Esophagus squamous epithelium (tissue), 5 donors: ENCODE results near the gene DNASE1L3. TPM values are rescaled to one million over a fixed set of nuclear protein-coding genes. Genes with fewer than 3 reads are reported as not detected.

Experiments used
- DNase-seq: peaks from one replicate; lab custom pipeline; 2025; lab: John Stamatoyannopoulos, UW
- H3K27ac ChIP-seq, 4 donors: fragments of 200-600 bp; sonication (generic); one replicate each; pipeline ENCODE4 v1.5.1; 2016 to 2019; ENCODE audit warnings: mild to moderate bottlenecking in 1 of 4
- H3K27me3 ChIP-seq, 4 donors: fragments of 200-600 bp; sonication (generic); 1 replicate in 3 of 4; 2 replicates in 1 of 4; pipeline versions ENCODE4 v1.5.1 to v1.6.0; 2017 to 2021; ENCODE audit warnings: antibody characterized with exemption in 1 of 4
- H3K36me3 ChIP-seq, 3 donors: fragments of 200-600 bp; sonication (generic); one replicate each; pipeline ENCODE4 v1.5.1; 2016 to 2019
- H3K4me1 ChIP-seq, 3 donors: fragments of 200-600 bp; sonication (generic); one replicate each; pipeline ENCODE4 v1.5.1; 2017 to 2019
- H3K4me3 ChIP-seq, 4 donors: fragments of 200-600 bp; sonication (generic); 1 replicate in 3 of 4; 2 replicates in 1 of 4; pipeline ENCODE4 v1.5.1; 2016 to 2019; ENCODE audit warnings: mild to moderate bottlenecking in 2 of 4, moderate library complexity in 1 of 4
- H3K9me3 ChIP-seq, 3 donors: fragments of 200-600 bp; sonication (generic); one replicate each; pipeline ENCODE4 v1.5.1; 2016 to 2019
- POLR2A ChIP-seq, 4 donors: fragments of 450-650 bp; IDR thresholded peaks; one replicate each; pipeline ENCODE4 v1.6.1; 2017; ENCODE audit warnings: antibody characterized with exemption in 4 of 4, mild to moderate bottlenecking in 4 of 4, moderate library complexity in 3 of 4
- WGBS, 2 donors: methylation state at CpG; one replicate each; pipeline ENCODE4 v1.1.5; 2018; 5-methylcytosine and 5-hydroxymethylcytosine counted together
- intact Hi-C: fragments of 100-400 bp; cut with DNase I; formaldehyde crosslinking; loops from one replicate; pipeline ENCODE4 v1.15.0; 2022
- total RNA-seq, 4 donors: library from RNA; depleted of rRNA; stranded (reverse); fragments of >200 nt; gene quantifications; one replicate each; pipeline ENCODE4 v1.1.0, GENCODE V29; 2016
- TF ChIP-seq, protein P1 (sequence below), 6 experiments: fragments of 450-650 bp in 4 of 6; fragments of 200-600 bp in 2 of 6; sonication (generic) in 2 of 6; IDR thresholded peaks; one replicate each; pipeline ENCODE4 v1.5.1; 2016 to 2019; ENCODE audit warnings: antibody characterized with exemption in 6 of 6, mild to moderate bottlenecking in 4 of 6, moderate library complexity in 4 of 6
- donor health status: DM: yes; HTN: yes; CAD: no.

DNASE1L3 gene
- total RNA-seq, 4 donors from 2014 or later = 8.3 to 15.3 (median 11.9) TPM

GRCh38 chr3:58155838-58156237 lies 54.9 kb downstream of the DNASE1L3 start:
- no peak for DNase-seq
- intact Hi-C loops = no loop called here
- TF ChIP-seq, protein P1, sequence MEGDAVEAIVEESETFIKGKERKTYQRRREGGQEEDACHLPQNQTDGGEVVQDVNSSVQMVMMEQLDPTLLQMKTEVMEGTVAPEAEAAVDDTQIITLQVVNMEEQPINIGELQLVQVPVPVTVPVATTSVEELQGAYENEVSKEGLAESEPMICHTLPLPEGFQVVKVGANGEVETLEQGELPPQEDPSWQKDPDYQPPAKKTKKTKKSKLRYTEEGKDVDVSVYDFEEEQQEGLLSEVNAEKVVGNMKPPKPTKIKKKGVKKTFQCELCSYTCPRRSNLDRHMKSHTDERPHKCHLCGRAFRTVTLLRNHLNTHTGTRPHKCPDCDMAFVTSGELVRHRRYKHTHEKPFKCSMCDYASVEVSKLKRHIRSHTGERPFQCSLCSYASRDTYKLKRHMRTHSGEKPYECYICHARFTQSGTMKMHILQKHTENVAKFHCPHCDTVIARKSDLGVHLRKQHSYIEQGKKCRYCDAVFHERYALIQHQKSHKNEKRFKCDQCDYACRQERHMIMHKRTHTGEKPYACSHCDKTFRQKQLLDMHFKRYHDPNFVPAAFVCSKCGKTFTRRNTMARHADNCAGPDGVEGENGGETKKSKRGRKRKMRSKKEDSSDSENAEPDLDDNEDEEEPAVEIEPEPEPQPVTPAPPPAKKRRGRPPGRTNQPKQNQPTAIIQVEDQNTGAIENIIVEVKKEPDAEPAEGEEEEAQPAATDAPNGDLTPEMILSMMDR (IDR thresholded peaks at IDR 0.05) = no peak
- Histone ChIP-seq H3K4me1 (no peaks in the 10 kb centered on the region), H3K4me3 (no peak overlapping the region), H3K27ac (no peak overlapping the region), H3K9me3 (no peaks in the 10 kb centered on the region), H3K36me3 (peaks cover 8 to 95% (median 21%) of the 10 kb centered on the region in 3 donors), H3K27me3 (no peaks in the 10 kb centered on the region)
- 85 to 91% methylated on average over 7 to 10 of the region's 10 CpGs for WGBS, 2 donors

- H3K9me3 ChIP-seq = no peaks in the 10 kb centered on the region
- H3K27ac ChIP-seq = no peak overlapping the region
- 92 to 96% methylated on average over 10 of the region's 10 CpGs for WGBS, 2 donors
- no peak for DNase-seq
- H3K27me3 ChIP-seq = no peaks in the 10 kb centered on the region
- no peak overlapping the region for H3K4me3 ChIP-seq
- no peaks in the 10 kb centered on the region for H3K4me1 ChIP-seq
- no peak for TF ChIP-seq POLR2A (IDR thresholded peaks at IDR 0.05)
- H3K36me3 ChIP-seq = peaks cover 13 to 98% (median 28%) of the 10 kb centered on the region in 3 donors
- intact Hi-C loops = no loop called here
These were observed 55.9 kb downstream of the DNASE1L3 start for GRCh38 chr3:58154626-58155449.

GRCh38 chr3:58153371-58153770 lies 57.4 kb downstream of the DNASE1L3 start:
- no peaks in the 10 kb centered on the region for H3K9me3 ChIP-seq
- no peaks in the 10 kb centered on the region for H3K27me3 ChIP-seq
- no peak overlapping the region for H3K4me3 ChIP-seq
- no peak for DNase-seq
- intact Hi-C loops = no loop called here
- H3K36me3 ChIP-seq = peaks cover 13 to 100% (median 34%) of the 10 kb centered on the region in 3 donors
- H3K4me1 ChIP-seq = no peaks in the 10 kb centered on the region
- 93 to 96% methylated on average over 9 to 16 of the region's 16 CpGs for WGBS, 2 donors
- no peak for TF ChIP-seq POLR2A (IDR thresholded peaks at IDR 0.05)
- TF ChIP-seq, protein P1 (IDR thresholded peaks at IDR 0.05) = no peak
- no peak overlapping the region for H3K27ac ChIP-seq

DNA sequence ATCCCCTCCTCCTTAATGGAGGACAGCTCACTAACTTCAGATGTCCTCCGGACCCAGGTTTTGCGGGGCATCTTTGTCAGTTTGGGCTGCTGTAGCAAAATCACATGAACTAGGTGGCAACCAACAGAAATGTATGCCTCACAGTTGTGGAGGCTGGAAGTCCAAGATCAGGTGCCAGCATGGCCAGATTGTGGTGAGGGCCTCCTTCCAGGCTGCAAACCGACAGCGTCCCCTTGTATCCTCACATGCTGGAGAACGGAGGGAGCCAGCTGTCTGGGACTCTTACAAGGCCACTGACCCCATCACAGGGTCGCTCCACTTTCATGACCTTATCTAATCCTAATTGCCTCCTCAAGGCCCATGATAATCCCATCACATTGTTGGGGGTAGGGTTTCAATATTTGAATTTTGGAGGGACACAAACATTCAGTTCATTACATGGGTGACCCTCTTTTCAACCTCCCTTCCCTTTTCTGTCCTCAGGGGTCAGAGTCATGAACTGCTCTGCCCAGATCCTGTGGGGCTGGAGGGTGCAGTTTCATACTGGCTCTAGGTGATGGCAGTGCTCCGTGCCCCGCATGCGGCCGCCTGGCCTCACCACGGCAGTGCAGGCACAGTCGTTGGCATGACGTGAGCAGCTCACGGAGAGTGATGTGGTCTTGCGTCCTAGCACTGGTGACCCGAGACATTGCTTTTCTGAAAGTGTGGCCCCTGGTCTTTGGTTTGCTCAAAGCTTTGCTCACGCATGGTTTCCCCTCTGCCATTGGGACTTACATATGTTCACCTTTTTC lies 58.4 kb downstream of the DNASE1L3 start:
- no peak for DNase-seq
- H3K36me3 ChIP-seq = peaks cover 13 to 100% (median 44%) of the 10 kb centered on the region in 3 donors
- H3K27me3 ChIP-seq = no peaks in the 10 kb centered on the region
- 83 to 93% methylated on average over 13 to 17 of the region's 17 CpGs for WGBS, 2 donors
- TF ChIP-seq, protein P1 (IDR thresholded peaks at IDR 0.05) = no peak
- TF ChIP-seq POLR2A (IDR thresholded peaks at IDR 0.05) = no peak
- H3K4me3 ChIP-seq = no peak overlapping the region
- H3K4me1 ChIP-seq = no peaks in the 10 kb centered on the region
- no peaks in the 10 kb centered on the region for H3K9me3 ChIP-seq
- no peak overlapping the region for H3K27ac ChIP-seq
- intact Hi-C loops = no loop called here

DNA sequence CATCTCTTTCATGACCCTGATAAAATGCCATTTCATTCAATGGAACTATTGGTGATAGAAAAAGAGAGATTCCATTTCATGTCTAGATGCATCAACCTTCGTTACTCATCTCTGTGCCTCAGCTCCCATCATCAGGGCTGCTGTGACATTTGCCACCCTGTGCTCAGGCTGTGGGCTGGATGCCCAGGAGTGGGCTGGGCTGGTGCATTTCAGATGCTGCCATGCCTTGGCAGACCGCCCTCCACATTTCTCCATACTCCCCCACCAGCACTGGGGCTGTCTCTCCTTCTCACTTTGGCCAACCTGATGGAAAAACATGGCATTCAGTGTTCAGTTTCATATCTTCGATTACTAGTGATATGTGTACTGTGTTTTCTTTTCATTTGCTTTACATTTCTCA lies 59.1 kb downstream of the DNASE1L3 start:
- no peak for DNase-seq
- no peaks in the 10 kb centered on the region for H3K9me3 ChIP-seq
- TF ChIP-seq POLR2A (IDR thresholded peaks at IDR 0.05) = no peak
- TF ChIP-seq, protein P1 (IDR thresholded peaks at IDR 0.05) = no peak
- H3K27ac ChIP-seq = peak overlapping the region in 3 of 4 donors; percentile 6 to 36 (median 8)
- no peaks in the 10 kb centered on the region for H3K27me3 ChIP-seq
- intact Hi-C loops = no loop called here
- WGBS, 2 donors = 72 to 89% methylated on average over 3 of the region's 3 CpGs
- H3K4me1 ChIP-seq = no peaks in the 10 kb centered on the region
- no peak overlapping the region for H3K4me3 ChIP-seq
- peaks cover 10 to 100% (median 51%) of the 10 kb centered on the region in 3 donors for H3K36me3 ChIP-seq
